CD14-positive monocyte (primary cell): ENCODE results near the gene ELOVL6. TPM values are rescaled to one million over a fixed set of nuclear protein-coding genes. Genes with fewer than 3 reads are reported as not detected.

ENCODE experiments used
- DNase-seq, 3 donors: peaks; one replicate each; pipeline ENCODE4 v3.0.0-alpha.2; 2011 to 2022
- H2AFZ ChIP-seq: 2 replicates; pipeline ENCODE4 v1.6.0; 2012; ENCODE audit warnings: mild to moderate bottlenecking, low read depth, low read length, inconsistent platforms; ENCODE audit not compliant: insufficient read depth, poor library complexity, severe bottlenecking
- H3K27ac ChIP-seq, 2 donors: 1 replicate in 1 of 2; 2 replicates in 1 of 2; pipeline ENCODE4 v1.5.1; 2012 to 2013; ENCODE audit warnings: low read length in 2 of 2, control low read depth in 1 of 2, inconsistent platforms in 1 of 2, low read depth in 1 of 2, mild to moderate bottlenecking in 1 of 2
- H3K27me3 ChIP-seq, 2 donors: one replicate each; pipeline versions ENCODE4 v1.6.0 to v1.6.1; 2011 to 2013; ENCODE audit warnings: low read length in 2 of 2; ENCODE audit not compliant: control insufficient read depth in 2 of 2, insufficient read depth in 2 of 2
- H3K36me3 ChIP-seq, 2 donors: replicated peaks in 1 of 2; 1 replicate in 1 of 2; 2 replicates in 1 of 2; pipeline versions ENCODE4 v1.5.1 to v1.6.1; 2012 to 2013; ENCODE audit warnings: low read length in 2 of 2, control low read depth in 1 of 2, inconsistent platforms in 1 of 2, mild to moderate bottlenecking in 1 of 2; ENCODE audit not compliant: insufficient read depth in 2 of 2, control insufficient read depth in 1 of 2
- H3K4me1 ChIP-seq, 2 donors: 1 replicate in 1 of 2; 2 replicates in 1 of 2; pipeline versions ENCODE4 v1.5.1 to v1.6.1; 2012 to 2013; ENCODE audit warnings: low read length in 2 of 2, control low read depth in 1 of 2, inconsistent platforms in 1 of 2, mild to moderate bottlenecking in 1 of 2, moderate library complexity in 1 of 2; ENCODE audit not compliant: insufficient read depth in 2 of 2, control insufficient read depth in 1 of 2
- H3K4me2 ChIP-seq: replicated peaks from 2 replicates; pipeline ENCODE3; 2012; ENCODE audit warnings: low read length, moderate library complexity, mild to moderate bottlenecking; ENCODE audit not compliant: poor library complexity, severe bottlenecking; ENCODE audit errors: extremely low read depth
- H3K4me3 ChIP-seq, 3 experiments: fragments of 200-600 bp in 1 of 3; sonication (generic) in 1 of 3; replicated peaks in 1 of 3; 1 replicate in 2 of 3; 2 replicates in 1 of 3; pipeline ENCODE4 v1.5.1; 2011 to 2013; ENCODE audit warnings: low read length in 3 of 3, mild to moderate bottlenecking in 3 of 3, control low read depth in 2 of 3, low read depth in 2 of 3, inconsistent platforms in 1 of 3, moderate library complexity in 1 of 3
- H3K79me2 ChIP-seq: 2 replicates; pipeline ENCODE4 v1.6.0; 2012; ENCODE audit warnings: mild to moderate bottlenecking, control low read depth, inconsistent platforms, low read length, moderate library complexity; ENCODE audit not compliant: insufficient read depth
- H3K9ac ChIP-seq: 2 replicates; pipeline ENCODE4 v1.6.0; 2017; ENCODE audit warnings: low read length, mild to moderate bottlenecking; ENCODE audit not compliant: insufficient read depth, poor library complexity, severe bottlenecking
- H3K9me3 ChIP-seq, 2 donors: replicated peaks in 1 of 2; 1 replicate in 1 of 2; 2 replicates in 1 of 2; pipeline versions ENCODE4 v1.5.1 to v1.6.1; 2012 to 2013; ENCODE audit warnings: low read length in 2 of 2, control low read depth in 1 of 2; ENCODE audit not compliant: control insufficient read depth in 1 of 2, insufficient read depth in 1 of 2
- H4K20me1 ChIP-seq: 2 replicates; pipeline ENCODE4 v1.6.0; 2012; ENCODE audit warnings: mild to moderate bottlenecking, low read length, control low read depth, moderate library complexity; ENCODE audit not compliant: insufficient read depth
- H3K27ac Mint-ChIP-seq, 7 donors: one replicate each; pipeline ENCODE4 v1.8.0; 2020; ENCODE audit warnings: mild to moderate bottlenecking in 7 of 7, mixed read lengths in 7 of 7, moderate library complexity in 6 of 7, inconsistent platforms in 2 of 7
- H3K27me3 Mint-ChIP-seq, 3 donors: one replicate each; pipeline ENCODE4 v1.8.0; 2021 to 2022; ENCODE audit warnings: low read depth in 3 of 3, mild to moderate bottlenecking in 3 of 3, mixed read lengths in 3 of 3, moderate library complexity in 3 of 3, inconsistent platforms in 1 of 3
- H3K36me3 Mint-ChIP-seq, 2 donors: one replicate each; pipeline ENCODE4 v1.8.0; 2020; ENCODE audit warnings: mixed read lengths in 2 of 2, inconsistent platforms in 1 of 2, mild to moderate bottlenecking in 1 of 2
- H3K4me1 Mint-ChIP-seq: one replicate; pipeline ENCODE4 v1.8.0; 2020; ENCODE audit warnings: mild to moderate bottlenecking, mixed read lengths
- H3K4me3 Mint-ChIP-seq, 2 donors: one replicate each; pipeline ENCODE4 v1.8.0; 2020; ENCODE audit warnings: mild to moderate bottlenecking in 2 of 2, mixed read lengths in 2 of 2, moderate library complexity in 1 of 2
- H3K9me3 Mint-ChIP-seq, 7 donors: one replicate each; pipeline ENCODE4 v1.8.0; 2020 to 2022; ENCODE audit warnings: mixed read lengths in 7 of 7, mild to moderate bottlenecking in 6 of 7, moderate library complexity in 6 of 7, inconsistent platforms in 2 of 7
- WGBS: methylation state at CpG from one replicate; pipeline ENCODE4 v1.1.5; 2013; ENCODE audit warnings: missing lambda C conversion rate; ENCODE audit not compliant: insufficient coverage; 5-methylcytosine and 5-hydroxymethylcytosine counted together
- intact Hi-C, 2 donors: fragments of 100-400 bp; cut with micrococcal nuclease; formaldehyde crosslinking; loops; one replicate each; pipeline versions ENCODE4 v1.15.0 to v1.15.1; 2023
- polyA plus RNA-seq, 3 donors: library from polyadenylated mRNA; depleted of rRNA in 1 of 3; unstranded in 2 of 3; stranded (reverse) in 1 of 3; fragments of 300-500 nt in 2 of 3; fragments of >200 nt in 1 of 3; fragmentation: Illumina TruSeq in 2 of 3; gene quantifications; 1 replicate in 2 of 3; 2 replicates in 1 of 3; pipeline ENCODE4 v1.2.3, GENCODE V29; 2012 to 2021
- TF ChIP-seq, protein P1 (sequence below): fragments of 200-600 bp; IDR thresholded peaks from one replicate; pipeline ENCODE4 v1.8.0; 2022; ENCODE audit warnings: antibody characterized with exemption, mild to moderate bottlenecking

The ELOVL6 gene
- polyA plus RNA-seq, 3 donors: 0.11 to 0.19 TPM; not detected in 1

DNA sequence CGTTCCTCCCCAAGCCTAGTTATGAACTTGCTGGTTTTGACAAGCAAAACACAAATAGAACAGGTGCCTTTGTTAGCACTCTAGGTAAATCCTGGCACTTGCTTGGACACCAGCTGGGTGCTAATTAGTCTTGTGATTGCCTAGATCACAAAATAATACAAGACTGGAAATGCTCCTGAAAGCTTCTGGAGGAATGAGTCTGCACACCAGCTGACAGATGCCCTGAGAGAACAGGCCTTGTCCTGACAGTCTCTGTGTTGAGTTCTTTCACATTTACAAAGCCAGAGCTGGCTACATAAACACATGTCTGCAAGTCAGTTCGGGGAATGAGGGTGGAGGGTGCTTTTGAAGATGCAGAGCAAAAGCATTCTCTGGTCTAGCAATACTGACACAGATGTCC is 93.8 kb downstream of the ELOVL6 start:
- H3K4me2 ChIP-seq: no peak overlapping the region
- H3K9me3 ChIP-seq: no peaks in the 10 kb centered on the region
- H3K4me3 Mint-ChIP-seq: no peak overlapping the region
- H3K9ac ChIP-seq: no peak overlapping the region
- no peaks in the 10 kb centered on the region for H4K20me1 ChIP-seq
- no peak overlapping the region for H2AFZ ChIP-seq
- H3K4me3 ChIP-seq: no peak overlapping the region
- H3K36me3 ChIP-seq: no peaks in the 10 kb centered on the region
- no CpG with 5 or more reads among the region's 2 CpGs for WGBS
- H3K27ac Mint-ChIP-seq: peak overlapping the region in 1 of 7 donors; percentile 25
- H3K27me3 Mint-ChIP-seq: no peaks in the 10 kb centered on the region
- no peak for DNase-seq
- H3K36me3 Mint-ChIP-seq: no peaks in the 10 kb centered on the region
- peaks cover 25 to 33% of the 10 kb centered on the region in 2 donors for H3K4me1 ChIP-seq
- no peaks in the 10 kb centered on the region for H3K27me3 ChIP-seq
- peaks cover 32% of the 10 kb centered on the region for H3K4me1 Mint-ChIP-seq
- intact Hi-C loops: no loop called here
- H3K79me2 ChIP-seq: no peaks in the 10 kb centered on the region
- TF ChIP-seq, protein P1, sequence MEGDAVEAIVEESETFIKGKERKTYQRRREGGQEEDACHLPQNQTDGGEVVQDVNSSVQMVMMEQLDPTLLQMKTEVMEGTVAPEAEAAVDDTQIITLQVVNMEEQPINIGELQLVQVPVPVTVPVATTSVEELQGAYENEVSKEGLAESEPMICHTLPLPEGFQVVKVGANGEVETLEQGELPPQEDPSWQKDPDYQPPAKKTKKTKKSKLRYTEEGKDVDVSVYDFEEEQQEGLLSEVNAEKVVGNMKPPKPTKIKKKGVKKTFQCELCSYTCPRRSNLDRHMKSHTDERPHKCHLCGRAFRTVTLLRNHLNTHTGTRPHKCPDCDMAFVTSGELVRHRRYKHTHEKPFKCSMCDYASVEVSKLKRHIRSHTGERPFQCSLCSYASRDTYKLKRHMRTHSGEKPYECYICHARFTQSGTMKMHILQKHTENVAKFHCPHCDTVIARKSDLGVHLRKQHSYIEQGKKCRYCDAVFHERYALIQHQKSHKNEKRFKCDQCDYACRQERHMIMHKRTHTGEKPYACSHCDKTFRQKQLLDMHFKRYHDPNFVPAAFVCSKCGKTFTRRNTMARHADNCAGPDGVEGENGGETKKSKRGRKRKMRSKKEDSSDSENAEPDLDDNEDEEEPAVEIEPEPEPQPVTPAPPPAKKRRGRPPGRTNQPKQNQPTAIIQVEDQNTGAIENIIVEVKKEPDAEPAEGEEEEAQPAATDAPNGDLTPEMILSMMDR: no peak
- no peak overlapping the region for H3K27ac ChIP-seq
- peaks cover 0 to 3% (median 0%) of the 10 kb centered on the region in 7 donors for H3K9me3 Mint-ChIP-seq

DNA sequence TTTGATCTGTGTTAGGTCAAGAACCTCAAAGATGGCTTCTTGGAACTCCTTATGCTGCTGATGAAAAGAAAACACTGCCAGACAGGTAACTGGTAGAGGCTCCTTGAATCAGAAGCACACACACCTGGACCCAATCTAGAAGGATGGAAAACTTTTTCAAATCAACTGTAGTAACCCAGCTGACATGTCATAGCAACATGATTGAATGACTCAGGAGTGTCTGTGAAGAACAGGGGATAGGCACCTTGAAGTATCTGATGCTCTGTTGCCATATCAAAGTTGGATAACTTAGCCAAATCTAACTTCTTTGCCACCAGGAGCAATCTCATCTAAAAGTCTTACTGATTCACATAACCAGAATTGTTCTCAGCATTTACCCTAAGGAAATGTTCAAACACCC is 98.8 kb downstream of the ELOVL6 start:
- no peak overlapping the region for H3K4me3 Mint-ChIP-seq
- Histone ChIP-seq H4K20me1 (no peaks in the 10 kb centered on the region), H3K36me3 (no peaks in the 10 kb centered on the region), H3K4me2 (no peak overlapping the region), H3K4me1 (no peaks in the 10 kb centered on the region), H3K9ac (no peak overlapping the region), H3K79me2 (no peaks in the 10 kb centered on the region), H3K27ac (no peak overlapping the region), H2AFZ (no peak overlapping the region), H3K4me3 (no peak overlapping the region), H3K9me3 (no peaks in the 10 kb centered on the region), H3K27me3 (no peaks in the 10 kb centered on the region)
- intact Hi-C loops: no loop called here
- peaks cover 0 to 3% (median 0%) of the 10 kb centered on the region in 7 donors for H3K9me3 Mint-ChIP-seq
- H3K27ac Mint-ChIP-seq: no peak overlapping the region
- H3K4me1 Mint-ChIP-seq: peaks cover 2% of the 10 kb centered on the region
- TF ChIP-seq, protein P1: no peak
- H3K36me3 Mint-ChIP-seq: no peaks in the 10 kb centered on the region
- DNase-seq: no peak
- no peaks in the 10 kb centered on the region for H3K27me3 Mint-ChIP-seq
